GM06990 (cell line): ENCODE results near the gene PRKACG.
A peak's percentile ranks its signal among the peaks of the same experiment; 100 is the strongest.

Source experiments
- DNase-seq: peaks from one replicate; pipeline ENCODE4 v3.0.0-alpha.2; 2011; ENCODE audit not compliant: insufficient read length; ENCODE audit errors: extremely low read depth
- H3K27me3 ChIP-seq: replicated peaks from 2 replicates; pipeline ENCODE4 v1.6.0; 2011; ENCODE audit warnings: low read length; ENCODE audit not compliant: control insufficient read depth, insufficient read depth
- H3K36me3 ChIP-seq: 2 replicates; pipeline ENCODE4 v1.5.1; 2011; ENCODE audit warnings: low read length; ENCODE audit not compliant: control insufficient read depth, insufficient read depth
- H3K4me3 ChIP-seq: replicated peaks from 2 replicates; pipeline ENCODE4 v1.5.1; 2011; ENCODE audit warnings: low read depth, mild to moderate bottlenecking, control low read depth, low read length
- TF ChIP-seq, protein P1 (sequence below): IDR thresholded peaks from 2 replicates; pipeline ENCODE4 v1.5.1; 2011; ENCODE audit warnings: low read length, control low read depth, mild to moderate bottlenecking, inconsistent platforms; ENCODE audit not compliant: insufficient read depth, poor library complexity, severe bottlenecking

Gene PRKACG

DNA sequence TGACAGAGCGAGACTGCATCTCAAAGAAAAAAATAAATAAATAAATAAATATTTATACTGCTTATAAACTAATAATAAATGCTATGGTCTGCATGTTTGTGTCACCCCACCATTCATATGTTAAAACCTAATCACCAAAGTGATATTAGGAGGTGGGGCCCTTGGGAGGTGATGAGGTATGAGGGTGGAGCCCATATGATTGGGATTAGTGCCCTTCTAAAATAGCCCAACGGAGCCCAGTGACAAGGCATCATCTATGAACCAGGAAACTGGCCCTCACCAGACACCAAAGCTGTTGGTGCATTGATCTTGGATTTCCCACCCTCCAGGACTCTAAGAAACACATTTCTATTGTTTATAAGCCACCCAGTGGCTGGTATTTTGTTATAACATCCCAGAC lies 26.7 kb upstream of the PRKACG start:
- Histone ChIP-seq H3K36me3 (no peaks in the 10 kb centered on the region; the same call in 1 of the 2 replicates), H3K27me3 (no peaks in the 10 kb centered on the region), H3K4me3 (no peak overlapping the region)
- TF ChIP-seq, protein P1, sequence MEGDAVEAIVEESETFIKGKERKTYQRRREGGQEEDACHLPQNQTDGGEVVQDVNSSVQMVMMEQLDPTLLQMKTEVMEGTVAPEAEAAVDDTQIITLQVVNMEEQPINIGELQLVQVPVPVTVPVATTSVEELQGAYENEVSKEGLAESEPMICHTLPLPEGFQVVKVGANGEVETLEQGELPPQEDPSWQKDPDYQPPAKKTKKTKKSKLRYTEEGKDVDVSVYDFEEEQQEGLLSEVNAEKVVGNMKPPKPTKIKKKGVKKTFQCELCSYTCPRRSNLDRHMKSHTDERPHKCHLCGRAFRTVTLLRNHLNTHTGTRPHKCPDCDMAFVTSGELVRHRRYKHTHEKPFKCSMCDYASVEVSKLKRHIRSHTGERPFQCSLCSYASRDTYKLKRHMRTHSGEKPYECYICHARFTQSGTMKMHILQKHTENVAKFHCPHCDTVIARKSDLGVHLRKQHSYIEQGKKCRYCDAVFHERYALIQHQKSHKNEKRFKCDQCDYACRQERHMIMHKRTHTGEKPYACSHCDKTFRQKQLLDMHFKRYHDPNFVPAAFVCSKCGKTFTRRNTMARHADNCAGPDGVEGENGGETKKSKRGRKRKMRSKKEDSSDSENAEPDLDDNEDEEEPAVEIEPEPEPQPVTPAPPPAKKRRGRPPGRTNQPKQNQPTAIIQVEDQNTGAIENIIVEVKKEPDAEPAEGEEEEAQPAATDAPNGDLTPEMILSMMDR: no peak
- DNase-seq: no peak

DNA sequence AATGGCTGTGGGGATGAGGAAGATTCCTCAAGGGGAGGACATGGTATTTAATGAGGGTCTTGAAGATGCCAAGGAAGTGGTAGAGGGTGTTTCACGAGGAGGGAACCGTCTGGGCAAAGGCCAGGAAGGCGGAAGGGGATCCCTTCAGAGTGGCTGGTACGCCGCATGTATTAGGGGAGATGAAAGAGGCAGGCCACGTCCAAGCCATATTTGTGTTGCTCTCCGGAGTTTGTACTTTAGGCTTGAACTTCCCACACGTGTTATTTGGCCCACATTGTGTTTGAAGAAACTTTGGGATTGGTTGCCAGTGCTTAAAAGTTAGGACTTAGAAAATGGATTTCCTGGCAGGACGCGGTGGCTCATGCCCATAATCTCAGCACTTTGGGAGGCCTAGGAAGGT lies 22.9 kb upstream of the PRKACG start:
- Histone ChIP-seq H3K4me3 (peak overlapping the region; percentile 82), H3K36me3 (no peaks in the 10 kb centered on the region), H3K27me3 (no peaks in the 10 kb centered on the region)
- no peak for DNase-seq
- TF ChIP-seq, protein P1: no peak

DNA sequence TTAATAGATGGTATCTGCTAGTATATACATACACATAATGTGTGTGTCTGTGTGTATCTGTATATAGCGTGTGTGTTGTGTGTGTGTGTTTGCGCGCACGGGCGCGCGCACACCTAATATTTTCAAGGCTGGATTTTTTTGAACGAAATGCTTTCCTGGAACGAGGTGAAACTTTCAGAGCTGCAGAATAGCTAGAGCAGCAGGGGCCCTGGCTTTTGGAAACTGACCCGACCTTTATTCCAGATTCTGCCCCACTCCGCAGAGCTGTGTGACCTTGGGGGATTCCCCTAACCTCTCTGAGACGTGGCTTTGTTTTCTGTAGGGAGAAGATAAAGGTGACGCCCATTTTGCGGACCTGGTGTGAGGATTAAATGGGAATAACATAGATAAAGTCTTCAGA lies 22.4 kb upstream of the PRKACG start:
- TF ChIP-seq, protein P1: no peak
- Histone ChIP-seq H3K4me3 (peak overlapping the region; percentile 82), H3K27me3 (no peaks in the 10 kb centered on the region), H3K36me3 (no peaks in the 10 kb centered on the region)
- DNase-seq: no peak

DNA sequence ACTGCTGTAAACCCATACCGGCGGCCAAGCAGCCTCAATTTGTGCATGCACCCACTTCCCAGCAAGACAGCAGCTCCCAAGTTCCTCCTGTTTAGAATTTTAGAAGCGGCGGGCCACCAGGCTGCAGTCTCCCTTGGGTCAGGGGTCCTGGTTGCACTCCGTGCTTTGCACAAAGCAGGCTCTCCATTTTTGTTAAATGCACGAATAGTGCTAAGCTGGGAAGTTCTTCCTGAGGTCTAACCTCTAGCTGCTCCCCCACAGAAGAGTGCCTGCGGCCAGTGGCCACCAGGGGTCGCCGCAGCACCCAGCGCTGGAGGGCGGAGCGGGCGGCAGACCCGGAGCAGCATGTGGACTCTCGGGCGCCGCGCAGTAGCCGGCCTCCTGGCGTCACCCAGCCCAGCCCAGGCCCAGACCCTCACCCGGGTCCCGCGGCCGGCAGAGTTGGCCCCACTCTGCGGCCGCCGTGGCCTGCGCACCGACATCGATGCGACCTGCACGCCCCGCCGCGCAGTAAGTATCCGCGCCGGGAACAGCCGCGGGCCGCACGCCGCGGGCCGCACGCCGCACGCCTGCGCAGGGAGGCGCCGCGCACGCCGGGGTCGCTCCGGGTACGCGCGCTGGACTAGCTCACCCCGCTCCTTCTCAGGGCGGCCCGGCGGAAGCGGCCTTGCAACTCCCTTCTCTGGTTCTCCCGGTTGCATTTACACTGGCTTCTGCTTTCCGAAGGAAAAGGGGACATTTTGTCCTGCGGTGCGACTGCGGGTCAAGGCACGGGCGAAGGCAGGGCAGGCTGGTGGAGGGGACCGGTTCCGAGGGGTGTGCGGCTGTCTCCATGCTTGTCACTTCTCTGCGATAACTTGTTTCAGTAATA lies 21.8 kb upstream of the PRKACG start, which contains the start of gene FXN:
FXN (plus strand) TSS at position 315 of the 871 bp plus-strand sequence; CDS start at position 346, 31 bp downstream.
- TF ChIP-seq, protein P1: peak; percentile 98
- Histone ChIP-seq H3K4me3 (peak within 1 kb of the TSS; percentile 82), H3K36me3 (no peaks in the 10 kb centered on the region), H3K27me3 (no peaks in the 10 kb centered on the region)
- peak; percentile 90 for DNase-seq

DNA sequence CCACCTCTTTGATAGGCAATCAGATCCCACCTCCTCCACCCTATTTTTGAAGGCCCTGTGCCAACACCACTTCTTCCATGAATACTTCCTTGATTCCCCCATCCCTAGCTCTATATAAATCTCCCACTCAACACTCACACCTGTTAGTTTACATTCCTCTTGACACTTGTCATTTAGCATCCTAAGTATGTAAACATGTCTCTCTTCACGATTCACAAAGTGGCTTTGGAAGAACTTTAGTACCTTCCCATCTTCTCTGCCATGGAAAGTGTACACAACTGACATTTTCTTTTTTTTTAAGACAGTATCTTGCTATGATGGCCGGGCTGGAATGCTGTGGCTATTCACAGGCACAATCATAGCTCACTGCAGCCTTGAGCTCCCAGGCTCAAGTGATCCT lies 20.2 kb upstream of the PRKACG start:
- no peaks in the 10 kb centered on the region for H3K36me3 ChIP-seq
- no peak overlapping the region for H3K4me3 ChIP-seq
- no peaks in the 10 kb centered on the region for H3K27me3 ChIP-seq
- DNase-seq: no peak
- TF ChIP-seq, protein P1: no peak
